GM18861 (cell line): ENCODE data around the gene ANKFN1.
"Not testable (repeated sequence)": the region's sequence is repeated elsewhere in the genome, so short reads cannot be mapped to it uniquely, and the experiment has no call there.

ENCODE experiments used
- ATAC-seq: cut with Tn5 transposase; IDR thresholded peaks from one replicate; pipeline ENCODE4 v1.9.1; 2021; ENCODE audit not compliant: unreplicated experiment

ANKFN1 gene

DNA sequence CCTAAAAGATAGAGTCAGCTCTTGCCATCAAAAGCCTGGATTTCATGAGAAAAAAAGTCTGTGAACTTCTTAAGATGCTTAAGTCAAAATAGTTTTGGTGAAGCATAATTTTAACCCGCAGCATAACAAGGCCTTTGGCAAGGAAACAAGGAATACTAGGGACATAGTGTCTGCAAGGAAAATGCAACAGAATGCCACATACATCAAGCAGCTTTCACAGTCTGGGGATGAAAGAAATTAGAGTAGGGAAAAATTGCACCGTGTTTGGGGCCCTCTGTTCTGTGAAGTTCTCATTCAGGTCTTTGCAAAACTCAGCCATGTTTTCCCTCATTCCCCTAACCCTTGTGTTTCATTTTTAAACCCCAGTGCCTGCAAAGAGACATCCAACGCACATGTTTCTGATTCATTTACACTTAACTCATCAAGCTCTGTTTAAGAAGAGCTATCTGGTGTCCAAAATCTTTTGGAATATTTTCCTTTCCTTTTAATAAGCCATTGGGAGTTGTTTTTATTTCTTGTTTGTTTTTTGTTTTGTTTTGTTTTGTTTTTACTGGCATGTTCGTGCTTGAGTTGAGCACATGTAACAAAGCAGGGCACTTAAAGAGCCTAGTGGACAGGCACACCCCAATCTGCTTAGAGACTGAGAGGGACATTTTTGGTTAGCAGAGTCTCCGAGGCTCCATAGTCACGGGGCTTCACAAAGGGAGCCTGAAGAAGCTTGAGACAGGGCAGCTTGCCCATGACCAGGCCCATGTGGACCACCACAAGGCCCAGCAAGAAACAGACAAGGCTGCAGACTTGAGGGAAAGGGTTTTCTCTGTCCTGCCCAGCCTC, 116.5 kb downstream of the ANKFN1 start:
- no peak for ATAC-seq

DNA sequence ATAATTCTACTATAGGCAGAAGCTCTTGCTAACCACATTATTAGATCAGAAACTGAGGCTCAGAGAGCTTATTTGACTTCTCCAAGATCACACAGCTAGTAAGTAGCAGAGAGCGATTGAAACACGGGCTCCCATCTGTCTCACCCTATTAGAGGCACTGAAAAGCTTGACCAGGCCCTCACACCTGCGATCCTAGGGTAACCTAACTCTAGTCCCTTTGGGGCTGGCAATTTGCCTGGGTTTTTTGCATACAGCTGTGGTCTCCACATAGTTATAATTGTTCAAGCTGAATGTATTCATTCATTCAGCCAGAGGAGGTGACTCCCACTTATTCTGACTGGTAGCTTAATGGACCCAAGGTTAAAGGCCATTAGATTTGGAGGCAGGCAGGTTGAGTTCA, 121.2 kb downstream of the ANKFN1 start:
- no peak for ATAC-seq

DNA sequence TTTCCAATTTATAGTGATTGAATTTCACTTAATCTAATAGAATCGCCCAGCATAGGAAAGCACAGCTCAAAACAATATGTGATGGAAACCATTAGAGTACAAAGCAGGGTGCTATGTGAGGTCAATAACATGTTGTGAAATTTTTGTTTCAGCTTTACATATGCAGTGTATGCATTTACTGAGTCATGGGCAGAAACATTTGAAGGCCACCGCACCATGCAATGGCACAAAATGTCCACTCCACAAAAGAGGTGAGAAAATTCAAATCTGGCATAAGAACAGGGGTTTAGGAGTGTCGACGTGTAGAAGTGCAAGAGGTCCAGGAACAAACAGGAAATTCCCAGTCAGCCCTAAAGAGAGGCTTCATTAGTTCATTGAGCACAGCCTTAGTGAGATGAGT, 131.2 kb downstream of the ANKFN1 start:
- ATAC-seq, result no peak

DNA sequence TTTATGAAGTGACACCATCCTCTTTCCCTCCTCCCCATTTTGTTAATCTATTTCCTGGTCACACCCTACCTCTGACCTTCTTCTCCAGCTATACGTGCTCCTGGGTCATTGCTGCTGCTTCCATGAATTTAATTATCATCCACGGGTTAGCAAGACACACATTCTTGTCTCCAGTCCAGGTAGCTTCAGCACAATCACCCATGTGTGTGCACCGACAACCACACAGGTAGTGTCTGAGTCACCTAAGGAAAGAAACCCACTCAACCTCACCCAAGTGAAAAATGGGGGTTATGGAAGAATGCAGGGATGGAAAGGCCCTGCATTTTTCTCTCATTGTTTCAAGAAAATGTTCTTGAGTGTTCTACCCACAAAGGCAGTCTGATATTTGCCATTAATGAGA, 135.5 kb downstream of the ANKFN1 start:
- ATAC-seq, result not testable (repeated sequence)

DNA sequence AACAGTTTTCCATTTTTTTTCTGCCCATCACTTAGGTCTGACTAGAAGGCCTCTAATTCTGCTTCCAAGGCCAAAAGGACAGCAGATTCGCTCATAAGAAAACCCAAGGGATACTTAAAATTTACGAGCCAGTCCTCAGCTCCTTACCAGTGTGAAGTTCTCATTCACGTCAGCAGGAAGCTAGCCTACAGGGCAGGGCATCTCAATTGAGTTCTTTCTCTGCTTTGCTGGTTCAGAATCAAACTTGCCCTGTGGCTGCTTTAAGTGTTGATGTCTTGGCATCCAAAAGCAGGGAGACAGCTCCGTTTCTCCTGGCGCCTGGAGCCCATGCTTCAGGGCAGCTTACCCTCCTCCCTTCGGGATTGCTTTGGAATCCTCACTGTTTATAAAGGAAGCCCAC, 136.0 kb downstream of the ANKFN1 start:
- no peak for ATAC-seq

DNA sequence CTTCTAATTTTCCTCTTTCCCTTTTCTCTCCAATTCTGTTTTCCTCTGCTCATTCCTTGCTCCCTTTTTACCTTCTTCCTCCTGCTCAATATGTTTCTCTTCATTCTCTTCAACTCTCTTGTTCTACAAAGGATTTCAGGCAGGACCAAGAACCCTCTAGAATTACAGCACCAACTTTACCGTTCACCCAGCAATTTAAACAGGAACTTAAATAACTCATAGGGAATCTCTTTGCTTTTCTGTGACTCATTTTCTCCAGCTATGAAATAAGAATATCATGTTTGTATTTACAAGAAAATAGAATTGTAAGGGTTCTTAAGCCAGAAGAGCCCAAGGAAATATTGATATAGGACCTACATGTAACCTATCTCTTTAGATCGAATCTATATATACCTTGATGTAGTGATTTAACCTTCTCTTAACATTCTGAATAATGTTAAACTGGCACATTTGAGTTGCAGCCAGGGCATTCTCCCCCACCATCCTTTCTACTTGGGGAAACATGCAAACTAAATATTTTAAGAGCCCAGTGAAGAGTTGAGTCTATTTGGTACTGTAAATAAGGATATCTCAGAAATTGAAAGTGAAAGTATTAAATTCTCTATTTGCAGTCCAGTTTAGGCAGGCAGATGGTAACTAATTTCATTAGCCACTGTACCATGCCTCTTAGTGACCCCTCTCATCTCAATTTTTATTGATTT, 137.0 kb downstream of the ANKFN1 start:
- ATAC-seq, result no peak

- ATAC-seq, result no peak
Measured at GRCh38 chr17:56290802-56291118, 137.5 kb downstream of the ANKFN1 start.

DNA sequence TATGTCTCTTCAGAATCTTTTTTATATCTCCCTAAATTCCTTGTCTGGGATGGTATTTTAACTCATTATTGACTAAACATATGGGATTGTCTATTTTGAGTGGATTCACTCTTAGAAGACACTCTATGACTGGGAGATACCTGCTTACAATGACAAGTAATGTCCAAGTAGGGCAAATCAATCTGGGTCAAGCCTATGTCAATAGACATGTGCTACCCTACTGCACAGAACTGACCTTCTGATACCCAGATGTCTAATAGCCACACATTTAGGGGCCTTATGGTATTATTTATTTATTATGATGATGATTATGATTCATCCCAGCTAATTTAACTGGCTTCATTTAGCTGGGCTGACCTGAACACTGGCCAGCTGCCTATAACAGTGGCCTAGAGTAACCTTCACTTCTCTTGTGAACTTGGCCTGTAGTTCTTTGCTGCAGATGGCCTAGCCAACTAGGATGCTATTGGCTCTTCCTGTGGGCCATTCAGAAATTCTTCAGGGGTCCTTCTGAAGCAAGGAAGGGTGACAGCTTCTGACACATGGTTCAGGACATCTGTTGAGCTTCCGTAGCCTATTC, 138.0 kb downstream of the ANKFN1 start:
- ATAC-seq, result no peak

- ATAC-seq, result no peak
Measured at GRCh38 chr17:56292010-56292409, 138.7 kb downstream of the ANKFN1 start.

GRCh38 chr17:56292578-56292977, 139.3 kb downstream of the ANKFN1 start:
- no peak for ATAC-seq

DNA sequence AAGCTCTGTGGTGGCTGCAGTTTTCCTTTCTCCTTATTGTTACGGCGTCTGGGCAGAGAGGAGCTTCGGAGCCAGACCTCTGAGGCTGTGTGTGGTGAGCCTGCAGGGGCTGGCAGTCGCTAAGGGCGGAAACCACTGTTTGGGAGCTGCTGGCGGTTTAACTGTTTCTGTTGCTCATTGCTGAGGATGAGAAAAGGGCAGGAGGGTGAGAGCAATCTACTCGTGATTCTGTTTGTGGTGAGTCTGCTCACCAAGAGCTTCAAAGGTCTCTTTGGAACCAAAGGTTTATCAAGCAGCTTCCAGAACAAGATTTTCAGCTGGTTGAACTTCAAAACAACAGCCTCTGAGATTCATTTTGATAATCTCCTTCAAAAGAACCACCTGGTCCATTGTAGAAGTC, 143.9 kb downstream of the ANKFN1 start:
- no peak for ATAC-seq

- ATAC-seq, result no peak
Measured at GRCh38 chr17:56298846-56299245, 145.6 kb downstream of the ANKFN1 start.

- no peak for ATAC-seq
Measured at GRCh38 chr17:56300144-56300543, 146.9 kb downstream of the ANKFN1 start.

DNA sequence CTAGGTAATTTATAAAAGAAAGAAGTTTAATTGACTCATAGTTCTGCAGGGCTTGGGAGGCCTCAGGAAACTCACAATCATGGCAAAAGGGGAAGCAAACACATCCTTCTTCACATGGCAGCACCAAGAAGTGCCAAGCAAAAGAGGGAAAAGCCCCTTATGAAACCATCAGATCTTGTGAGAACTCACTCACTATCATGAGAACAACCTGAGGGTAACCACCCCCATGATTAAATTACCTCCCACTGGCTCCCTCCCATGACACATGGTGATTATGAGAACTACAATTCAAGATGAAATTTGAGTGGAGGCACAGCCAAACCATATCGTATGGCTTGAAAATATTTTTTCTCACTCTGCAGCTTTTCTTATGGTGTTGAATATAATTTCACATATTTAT, 151.7 kb downstream of the ANKFN1 start:
- ATAC-seq, result no peak

GRCh38 chr17:56309897-56310296, 156.6 kb downstream of the ANKFN1 start:
- no peak for ATAC-seq

DNA sequence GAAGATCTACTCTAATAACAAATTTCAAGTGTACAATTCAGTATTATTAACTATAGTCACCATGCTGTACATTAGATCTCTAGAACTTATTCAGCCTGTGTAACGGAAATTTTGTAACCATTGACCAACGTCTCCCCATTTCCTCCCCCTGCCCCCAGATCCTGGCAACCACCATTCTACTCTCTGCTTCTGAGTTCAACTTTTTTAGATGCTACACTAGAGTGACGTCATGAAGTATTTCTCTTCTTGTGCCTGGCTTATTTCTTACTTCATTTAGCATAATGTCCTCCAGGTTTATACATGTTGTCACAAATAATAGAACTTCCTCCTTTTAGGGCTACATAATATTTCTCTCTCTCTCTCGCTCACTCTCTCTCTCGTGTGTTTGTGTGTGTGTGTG, 157.5 kb downstream of the ANKFN1 start:
- no peak for ATAC-seq

- ATAC-seq, result no peak
Measured at GRCh38 chr17:56313201-56313600, 159.9 kb downstream of the ANKFN1 start.

GRCh38 chr17:56314026-56314425, 160.8 kb downstream of the ANKFN1 start:
- no peak for ATAC-seq

- ATAC-seq, result no peak
Measured at GRCh38 chr17:56314984-56315602, 161.8 kb downstream of the ANKFN1 start.

- ATAC-seq, result no peak
Measured at GRCh38 chr17:56316604-56317003, 163.3 kb downstream of the ANKFN1 start.

GRCh38 chr17:56317351-56318208, 164.3 kb downstream of the ANKFN1 start:
- ATAC-seq, result no peak
